Germinal center (tissue), 1 donor: ENCODE results near the gene RBM20.
A peak's percentile ranks its signal among the peaks of the same experiment; 100 is the strongest.
"Not testable (repeated sequence)": the region's sequence is repeated elsewhere in the genome, so short reads cannot be mapped to it uniquely, and the experiment has no call there.

Experiments
- DNase-seq: peaks from one replicate; pipeline ENCODE4 v3.0.0; 2012; ENCODE audit warnings: mixed read lengths, low spot score

RBM20 gene

GRCh38 chr10:110643653-110644597 lies at the start of gene RBM20:
TSS of gene RBM20 (plus strand) at chr10:110644336. CDS start at chr10:110644455, 119 bp downstream.
- DNase-seq: peak; percentile 30

GRCh38 chr10:110597476-110597875 lies 46.7 kb upstream of the RBM20 start:
- no peak for DNase-seq

- peak; percentile 35 for DNase-seq
Observed at GRCh38 chr10:110600487-110601101, 43.5 kb upstream of the RBM20 start.

GRCh38 chr10:110601581-110601980 lies 42.6 kb upstream of the RBM20 start:
- no peak for DNase-seq

- DNase-seq: no peak
Observed at GRCh38 chr10:110608087-110608486, 36.0 kb upstream of the RBM20 start.

- no peak for DNase-seq
Observed at GRCh38 chr10:110609605-110610004, 34.5 kb upstream of the RBM20 start.

- peak; percentile 58 for DNase-seq
Observed at GRCh38 chr10:110610308-110610774, 33.8 kb upstream of the RBM20 start.

GRCh38 chr10:110610781-110611180 lies 33.4 kb upstream of the RBM20 start:
- DNase-seq: not testable (repeated sequence)

- no peak for DNase-seq
Observed at GRCh38 chr10:110612087-110612486, 32.0 kb upstream of the RBM20 start.

- no peak for DNase-seq
Observed at GRCh38 chr10:110612629-110613028, 31.5 kb upstream of the RBM20 start.

- no peak for DNase-seq
Observed at GRCh38 chr10:110613341-110613995, 30.7 kb upstream of the RBM20 start.

- no peak for DNase-seq
Observed at GRCh38 chr10:110613996-110614495, 30.1 kb upstream of the RBM20 start.

GRCh38 chr10:110615057-110615747 lies 28.9 kb upstream of the RBM20 start:
- DNase-seq: no peak

GRCh38 chr10:110616493-110617033 lies 27.6 kb upstream of the RBM20 start:
- no peak for DNase-seq

GRCh38 chr10:110617425-110618229 lies 26.5 kb upstream of the RBM20 start:
- DNase-seq: no peak

GRCh38 chr10:110618230-110618610 lies 25.9 kb upstream of the RBM20 start:
- no peak for DNase-seq

- DNase-seq: no peak
Observed at GRCh38 chr10:110619514-110620397, 24.4 kb upstream of the RBM20 start.

GRCh38 chr10:110620398-110620719 lies 23.8 kb upstream of the RBM20 start:
- DNase-seq: no peak

- DNase-seq: not testable (repeated sequence)
Observed at GRCh38 chr10:110623316-110623715, 20.8 kb upstream of the RBM20 start.
